ENCODE measurements around the gene CBX2.

The CBX2 gene

DNA sequence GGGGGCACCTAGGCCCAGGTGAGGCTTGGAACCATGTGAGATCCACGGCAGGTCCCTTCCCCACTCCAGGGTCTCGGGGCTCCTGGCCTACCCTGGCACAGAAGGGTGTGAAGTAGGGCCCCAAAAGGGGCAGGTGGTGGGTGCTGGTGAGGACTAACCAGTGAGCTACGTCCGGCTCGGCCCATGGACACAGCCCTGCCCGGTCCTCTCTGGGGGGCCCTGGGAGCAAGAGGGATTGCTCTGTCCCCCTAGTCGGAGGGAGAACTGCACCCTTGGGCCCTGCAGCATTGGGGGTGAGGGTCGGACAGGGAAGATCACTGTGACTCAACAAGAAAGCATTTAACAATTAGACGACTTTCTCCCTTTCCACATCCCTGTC, 44.3 kb upstream of the CBX2 start:
- peak overlapping the region; percentile 99 for H3K4me2 ChIP-seq (ENCODE audit: low read length)

DNA sequence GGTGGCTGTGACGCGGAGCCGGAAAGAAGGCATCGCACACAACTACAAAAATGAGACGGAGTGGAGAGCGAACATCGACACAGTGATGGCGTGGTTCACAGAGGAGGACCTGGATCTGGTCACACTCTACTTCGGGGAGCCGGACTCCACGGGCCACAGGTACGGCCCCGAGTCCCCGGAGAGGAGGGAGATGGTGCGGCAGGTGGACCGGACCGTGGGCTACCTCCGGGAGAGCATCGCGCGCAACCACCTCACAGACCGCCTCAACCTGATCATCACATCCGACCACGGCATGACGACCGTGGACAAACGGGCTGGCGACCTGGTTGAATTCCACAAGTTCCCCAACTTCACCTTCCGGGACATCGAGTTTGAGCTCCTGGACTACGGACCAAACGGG, 42.9 kb upstream of the CBX2 start:
- peaks cover 15% of the 10 kb centered on the region for H3K4me1 ChIP-seq (ENCODE audit: low read length)
- H2AFZ ChIP-seq (ENCODE audit: low read depth, low read length), result no peak overlapping the region
- TF ChIP-seq CTCF (IDR thresholded peaks at IDR 0.05; ENCODE audit: low read depth, low read length), result no peak
- no peak for TF ChIP-seq EZH2phosphoT487 (IDR thresholded peaks at IDR 0.05; ENCODE audit: low read depth)
- no peak overlapping the region for H3K27ac ChIP-seq (ENCODE audit: low read length)
- no peaks in the 10 kb centered on the region for H3K36me3 ChIP-seq (replicated peaks; ENCODE audit: low read depth, low read length)
- no peaks in the 10 kb centered on the region for H4K20me1 ChIP-seq (ENCODE audit: insufficient read depth, low read length)
- H3K79me2 ChIP-seq (ENCODE audit: low read length), result peaks cover 5% of the 10 kb centered on the region; the same call in 1 of the 2 replicates
- H3K9ac ChIP-seq (ENCODE audit: low read length), result no peak overlapping the region
- no peak overlapping the region for H3K4me2 ChIP-seq (ENCODE audit: low read length)
- H3K27me3 ChIP-seq (ENCODE audit: low read depth, low read length), result peaks cover 14% of the 10 kb centered on the region
- no peaks in the 10 kb centered on the region for H3K9me3 ChIP-seq (ENCODE audit: insufficient read depth, low read length)
- no peak overlapping the region for H3K4me3 ChIP-seq (ENCODE audit: low read length)

More for the DNA sequence above, 44.3 kb upstream of the CBX2 start:
- peaks cover 5% of the 10 kb centered on the region; the same call in 1 of the 2 replicates for H3K79me2 ChIP-seq (ENCODE audit: low read length)
- H3K9ac ChIP-seq (ENCODE audit: low read length), result peak overlapping the region; percentile 71; the same call in 1 of the 2 replicates
- peaks cover 18% of the 10 kb centered on the region for H3K4me1 ChIP-seq (ENCODE audit: low read length)
- no peaks in the 10 kb centered on the region for H3K36me3 ChIP-seq (replicated peaks; ENCODE audit: low read depth, low read length)
- no peaks in the 10 kb centered on the region for H4K20me1 ChIP-seq (ENCODE audit: insufficient read depth, low read length)
- H3K9me3 ChIP-seq (ENCODE audit: insufficient read depth, low read length), result no peaks in the 10 kb centered on the region
- peak overlapping the region; percentile 96; the same call in 1 of the 2 replicates for H2AFZ ChIP-seq (ENCODE audit: low read depth, low read length)
- H3K27me3 ChIP-seq (ENCODE audit: low read depth, low read length), result peaks cover 4% of the 10 kb centered on the region; the same call in 1 of the 2 replicates
- H3K27ac ChIP-seq (ENCODE audit: low read length), result no peak overlapping the region
- H3K4me3 ChIP-seq (ENCODE audit: low read length), result peak overlapping the region; percentile 82
- no peak for TF ChIP-seq EZH2phosphoT487 (IDR thresholded peaks at IDR 0.05; ENCODE audit: low read depth)

DNA sequence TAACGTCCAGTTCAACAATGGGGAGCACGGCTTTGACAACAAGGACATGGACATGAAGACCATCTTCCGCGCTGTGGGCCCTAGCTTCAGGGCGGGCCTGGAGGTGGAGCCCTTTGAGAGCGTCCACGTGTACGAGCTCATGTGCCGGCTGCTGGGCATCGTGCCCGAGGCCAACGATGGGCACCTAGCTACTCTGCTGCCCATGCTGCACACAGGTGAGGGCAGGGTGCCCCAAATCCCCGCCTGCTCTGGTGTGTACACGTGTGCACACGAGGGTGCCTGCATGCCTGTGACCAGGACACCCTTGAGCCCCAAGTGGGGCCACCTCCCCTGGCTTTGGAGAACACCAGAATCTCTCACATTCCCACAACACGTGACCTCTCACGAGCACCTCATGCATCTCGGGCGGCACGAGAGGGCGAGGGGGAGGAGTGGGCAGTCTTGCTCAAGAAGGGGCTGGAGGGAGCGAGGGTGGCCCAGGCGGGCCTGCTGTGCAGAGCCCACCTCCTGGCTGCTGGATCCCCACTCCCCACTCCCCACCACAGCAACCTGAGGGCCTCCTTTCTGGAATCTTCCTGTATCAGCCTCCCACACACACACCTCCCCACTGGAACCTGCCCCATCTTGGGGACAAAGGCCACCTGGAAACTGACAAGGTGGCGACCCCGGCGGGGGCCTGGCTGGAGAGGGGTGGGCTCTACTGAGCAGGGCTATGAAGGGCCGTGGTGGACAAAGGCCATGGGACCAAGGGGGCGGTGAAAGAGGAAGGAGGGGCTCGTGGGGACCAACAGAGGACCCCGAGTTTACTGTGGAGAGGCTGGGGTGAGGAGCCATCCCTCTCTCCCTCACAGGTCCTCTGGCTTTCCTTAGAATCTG, 40.7 kb upstream of the CBX2 start:
- peaks cover 25% of the 10 kb centered on the region for H3K27me3 ChIP-seq (ENCODE audit: low read depth, low read length)
- TF ChIP-seq CTCF (IDR thresholded peaks at IDR 0.05; ENCODE audit: low read depth, low read length) (no peak), EZH2phosphoT487 (IDR thresholded peaks at IDR 0.05; ENCODE audit: low read depth) (no peak)
- H3K4me2 ChIP-seq (ENCODE audit: low read length), result no peak overlapping the region

GRCh38 chr17:79737922-79738578, 39.9 kb upstream of the CBX2 start:
- no peaks in the 10 kb centered on the region for H3K79me2 ChIP-seq (ENCODE audit: low read length)
- no peaks in the 10 kb centered on the region for H3K9me3 ChIP-seq (ENCODE audit: insufficient read depth, low read length)
- TF ChIP-seq EZH2phosphoT487 (IDR thresholded peaks at IDR 0.05; ENCODE audit: low read depth) (no peak), CTCF (IDR thresholded peaks at IDR 0.05; ENCODE audit: low read depth, low read length) (no peak)
- no peak overlapping the region for H3K9ac ChIP-seq (ENCODE audit: low read length)
- no peak overlapping the region for H3K27ac ChIP-seq (ENCODE audit: low read length)
- H3K27me3 ChIP-seq (ENCODE audit: low read depth, low read length), result peaks cover 25% of the 10 kb centered on the region
- H3K36me3 ChIP-seq (replicated peaks; ENCODE audit: low read depth, low read length), result no peaks in the 10 kb centered on the region
- no peak overlapping the region for H2AFZ ChIP-seq (ENCODE audit: low read depth, low read length)
- H3K4me2 ChIP-seq (ENCODE audit: low read length), result no peak overlapping the region
- peaks cover 22% of the 10 kb centered on the region for H3K4me1 ChIP-seq (ENCODE audit: low read length)
- H4K20me1 ChIP-seq (ENCODE audit: insufficient read depth, low read length), result no peaks in the 10 kb centered on the region
- H3K4me3 ChIP-seq (ENCODE audit: low read length), result no peak overlapping the region

More for the DNA sequence above, 40.7 kb upstream of the CBX2 start:
- Histone ChIP-seq H4K20me1 (ENCODE audit: insufficient read depth, low read length) (no peaks in the 10 kb centered on the region), H2AFZ (ENCODE audit: low read depth, low read length) (no peak overlapping the region), H3K9ac (ENCODE audit: low read length) (no peak overlapping the region), H3K27ac (ENCODE audit: low read length) (no peak overlapping the region), H3K4me3 (ENCODE audit: low read length) (no peak overlapping the region), H3K9me3 (ENCODE audit: insufficient read depth, low read length) (no peaks in the 10 kb centered on the region), H3K79me2 (ENCODE audit: low read length) (peaks cover 5% of the 10 kb centered on the region; the same call in 1 of the 2 replicates), H3K4me1 (ENCODE audit: low read length) (peaks cover 26% of the 10 kb centered on the region), H3K36me3 (replicated peaks; ENCODE audit: low read depth, low read length) (no peaks in the 10 kb centered on the region)

All from OCI-LY3 (cell line).